Measurements from ENCODE around the gene RERE. TPM values are rescaled to one million over a fixed set of nuclear protein-coding genes. Genes with fewer than 3 reads are reported as not detected.

Gene RERE
- total RNA-seq, 1 donor from 2014 or later, result 64.6 TPM

GRCh38 chr1:8662380-8663072 is 154.9 kb downstream of the RERE start:
- Histone ChIP-seq H3K27me3 (no peaks in the 10 kb centered on the region), H3K4me1 (peaks cover 15 to 37% of the 10 kb centered on the region in 2 donors), H3K9me3 (no peaks in the 10 kb centered on the region), H3K27ac (peak overlapping the region; percentile 89 to 95), H3K36me3 (no peaks in the 10 kb centered on the region), H3K4me3 (no peak overlapping the region)
- TF ChIP-seq CTCF (IDR thresholded peaks at IDR 0.05), result no peak
- DNase-seq (ENCODE audit: low spot score in 2 of 2), result no peak
- intact Hi-C loops (cut with DNase I), result no loop called here

GRCh38 chr1:8661185-8662110 is 156.0 kb downstream of the RERE start:
- no peaks in the 10 kb centered on the region for H3K9me3 ChIP-seq
- peak in 1 of 2 donors; percentile 81 for DNase-seq (ENCODE audit: low spot score in 2 of 2)
- intact Hi-C loops (cut with DNase I), result no loop called here
- H3K27me3 ChIP-seq, result no peaks in the 10 kb centered on the region
- no peak overlapping the region for H3K4me3 ChIP-seq
- peaks cover 15 to 37% of the 10 kb centered on the region in 2 donors for H3K4me1 ChIP-seq
- no peaks in the 10 kb centered on the region for H3K36me3 ChIP-seq
- no peak for TF ChIP-seq CTCF (IDR thresholded peaks at IDR 0.05)
- peak overlapping the region; percentile 89 to 95 for H3K27ac ChIP-seq

GRCh38 chr1:8660411-8660828 is 157.0 kb downstream of the RERE start:
- H3K4me1 ChIP-seq, result peaks cover 15 to 32% of the 10 kb centered on the region in 2 donors
- no peak for TF ChIP-seq CTCF (IDR thresholded peaks at IDR 0.05)
- intact Hi-C loops (cut with DNase I), result loop anchor here (1.0 kb wide), 1 partner anchor 43 kb away; no protein-coding TSS in a partner anchor
- no peaks in the 10 kb centered on the region for H3K9me3 ChIP-seq
- H3K27me3 ChIP-seq, result no peaks in the 10 kb centered on the region
- DNase-seq (ENCODE audit: low spot score in 2 of 2), result peak in 1 of 2 donors; percentile 84
- no peaks in the 10 kb centered on the region for H3K36me3 ChIP-seq
- H3K27ac ChIP-seq, result peak overlapping the region; percentile 89 to 95
- H3K4me3 ChIP-seq, result peak overlapping the region in 1 of 2 donors; percentile 9

DNA sequence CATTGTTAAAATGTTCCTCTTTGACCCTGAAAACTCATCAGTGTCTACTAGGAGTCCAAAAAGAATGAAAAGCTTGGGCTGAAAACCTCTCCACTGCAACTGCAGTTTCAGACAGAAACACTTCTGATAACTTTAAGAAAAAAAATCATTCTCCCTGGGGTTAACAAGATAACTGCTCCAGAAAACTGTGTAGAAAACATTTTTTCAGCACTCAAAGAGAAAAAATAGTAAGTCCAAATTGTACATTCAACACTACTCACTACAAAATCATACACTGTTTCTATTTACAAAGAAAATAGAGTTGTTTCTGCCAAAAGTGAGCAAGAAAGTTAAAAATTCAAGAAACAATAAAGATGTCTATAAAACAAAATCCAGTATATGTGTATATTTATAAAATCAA is 157.8 kb downstream of the RERE start:
- DNase-seq (ENCODE audit: low spot score in 2 of 2), result no peak
- intact Hi-C loops (cut with DNase I), result no loop called here
- no peak for TF ChIP-seq CTCF (IDR thresholded peaks at IDR 0.05)
- peaks cover 15 to 29% of the 10 kb centered on the region in 2 donors for H3K4me1 ChIP-seq
- no peak overlapping the region for H3K4me3 ChIP-seq
- no peaks in the 10 kb centered on the region for H3K27me3 ChIP-seq
- H3K27ac ChIP-seq, result peak overlapping the region; percentile 43 to 51
- H3K36me3 ChIP-seq, result peaks cover 0 to under 1% of the 10 kb centered on the region in 2 donors
- H3K9me3 ChIP-seq, result no peaks in the 10 kb centered on the region

DNA sequence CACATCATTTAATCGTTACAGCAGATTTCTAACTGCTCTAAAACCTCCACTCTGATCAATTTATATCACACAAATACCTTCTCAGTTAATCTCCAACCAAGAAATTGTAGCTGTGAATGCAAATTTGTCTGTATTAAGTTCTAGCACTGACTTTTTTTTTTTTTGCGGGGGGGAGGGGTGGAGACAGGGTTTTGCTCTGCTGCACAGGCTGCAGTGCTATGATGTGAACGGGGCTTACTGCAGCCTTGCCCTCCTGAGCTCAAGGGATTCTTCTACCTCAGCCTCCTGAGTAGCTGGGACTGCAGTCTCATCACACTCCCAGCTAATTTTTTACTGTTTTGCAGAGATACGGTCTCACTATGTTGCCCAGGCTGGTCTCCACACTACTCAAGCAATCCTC is 163.6 kb downstream of the RERE start:
- intact Hi-C loops (cut with DNase I), result no loop called here
- H3K9me3 ChIP-seq, result no peaks in the 10 kb centered on the region
- H3K36me3 ChIP-seq, result peaks cover 0 to 3% of the 10 kb centered on the region in 2 donors
- no peak for TF ChIP-seq CTCF (IDR thresholded peaks at IDR 0.05)
- H3K27me3 ChIP-seq, result no peaks in the 10 kb centered on the region
- H3K4me3 ChIP-seq, result no peak overlapping the region
- H3K27ac ChIP-seq, result no peak overlapping the region
- DNase-seq (ENCODE audit: low spot score in 2 of 2), result no peak
- peaks cover 0 to 4% of the 10 kb centered on the region in 2 donors for H3K4me1 ChIP-seq
